ENCODE measurements around the gene MBD5.

Gene MBD5

DNA sequence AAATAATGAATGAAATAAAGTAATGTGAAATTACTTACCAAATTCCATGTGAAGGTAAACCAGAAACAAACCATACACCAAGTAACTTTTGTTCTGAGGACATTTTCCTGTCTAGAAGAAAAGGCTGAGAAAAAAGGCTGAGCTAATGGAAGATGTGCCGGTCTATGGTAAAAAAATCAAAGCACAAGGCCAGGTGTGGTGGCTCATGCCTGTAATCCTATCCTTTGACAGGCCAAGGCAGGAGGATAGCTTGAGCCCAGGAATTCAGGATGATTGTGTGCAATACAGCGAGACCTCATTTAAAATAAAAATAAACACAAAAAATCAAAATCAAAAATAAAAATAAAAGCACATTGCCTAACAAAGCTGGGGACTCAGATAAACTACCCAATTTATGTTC lies 7.0 kb upstream of the MBD5 start:
- no peak for DNase-seq (ENCODE audit: low read depth)
- no peak overlapping the region for H3K4me3 ChIP-seq (ENCODE audit: low read depth, low read length)
- TF ChIP-seq, protein P1, sequence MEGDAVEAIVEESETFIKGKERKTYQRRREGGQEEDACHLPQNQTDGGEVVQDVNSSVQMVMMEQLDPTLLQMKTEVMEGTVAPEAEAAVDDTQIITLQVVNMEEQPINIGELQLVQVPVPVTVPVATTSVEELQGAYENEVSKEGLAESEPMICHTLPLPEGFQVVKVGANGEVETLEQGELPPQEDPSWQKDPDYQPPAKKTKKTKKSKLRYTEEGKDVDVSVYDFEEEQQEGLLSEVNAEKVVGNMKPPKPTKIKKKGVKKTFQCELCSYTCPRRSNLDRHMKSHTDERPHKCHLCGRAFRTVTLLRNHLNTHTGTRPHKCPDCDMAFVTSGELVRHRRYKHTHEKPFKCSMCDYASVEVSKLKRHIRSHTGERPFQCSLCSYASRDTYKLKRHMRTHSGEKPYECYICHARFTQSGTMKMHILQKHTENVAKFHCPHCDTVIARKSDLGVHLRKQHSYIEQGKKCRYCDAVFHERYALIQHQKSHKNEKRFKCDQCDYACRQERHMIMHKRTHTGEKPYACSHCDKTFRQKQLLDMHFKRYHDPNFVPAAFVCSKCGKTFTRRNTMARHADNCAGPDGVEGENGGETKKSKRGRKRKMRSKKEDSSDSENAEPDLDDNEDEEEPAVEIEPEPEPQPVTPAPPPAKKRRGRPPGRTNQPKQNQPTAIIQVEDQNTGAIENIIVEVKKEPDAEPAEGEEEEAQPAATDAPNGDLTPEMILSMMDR (IDR thresholded peaks at IDR 0.05; ENCODE audit: low read depth, low read length, missing control alignments) = no peak
- in situ Hi-C loops (cut with HindIII; ENCODE audit: low sequenced_read_pairs) = no loop called here

- DNase-seq (ENCODE audit: low read depth) = no peak
- H3K4me3 ChIP-seq (ENCODE audit: low read depth, low read length) = no peak overlapping the region
- in situ Hi-C loops (cut with HindIII; ENCODE audit: low sequenced_read_pairs) = no loop called here
- TF ChIP-seq, protein P1 (IDR thresholded peaks at IDR 0.05; ENCODE audit: low read depth, low read length, missing control alignments) = no peak
Measured at GRCh38 chr2:148014616-148015015, 6.3 kb upstream of the MBD5 start.

DNA sequence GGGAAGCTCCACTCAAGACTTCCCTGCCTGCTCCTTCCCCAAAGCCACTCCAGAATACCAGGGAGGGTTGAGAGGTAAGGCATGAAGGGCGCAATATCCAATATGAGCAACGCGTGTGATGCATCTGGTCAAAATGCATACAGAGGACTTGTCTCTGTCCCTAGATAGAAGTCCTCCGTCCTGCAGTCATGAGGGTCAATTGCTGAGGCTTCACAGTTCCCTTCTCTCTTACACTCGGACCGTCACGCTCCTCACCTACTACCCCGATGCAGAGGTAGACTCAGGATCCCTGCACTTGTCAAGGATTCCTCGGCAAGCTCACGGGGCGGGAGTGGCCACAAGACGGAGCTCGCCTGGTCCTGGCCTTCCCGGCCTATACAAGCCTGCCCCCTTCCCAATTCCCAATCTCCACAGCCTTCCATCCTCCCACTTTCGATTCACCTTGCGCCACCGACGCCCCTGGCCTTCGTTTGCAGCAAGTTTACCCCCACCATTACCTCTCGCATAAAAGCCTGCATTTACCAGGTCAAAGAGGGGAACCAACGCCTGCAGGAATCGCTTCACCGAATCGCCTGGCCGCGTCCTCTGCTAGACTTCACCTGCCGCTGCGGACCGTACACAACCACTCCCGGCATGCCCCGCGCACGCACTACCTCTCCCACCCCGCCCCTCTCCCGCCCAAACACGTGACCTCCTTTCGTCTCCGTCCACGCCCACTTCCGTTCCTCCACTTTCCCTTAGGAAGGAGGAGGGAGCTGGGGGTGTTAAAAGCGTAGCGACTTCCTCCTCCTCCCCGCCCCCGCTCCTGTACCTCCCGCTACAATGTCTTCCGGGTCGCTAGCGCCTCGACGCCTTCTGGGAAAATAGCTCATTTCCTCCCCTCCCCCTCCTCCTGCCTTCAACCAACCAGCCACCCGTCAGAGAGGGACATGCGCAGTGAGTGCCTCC lies 506 bp upstream of the MBD5 start, which contains the start of gene ORC4:
ORC4 (minus strand) TSS at position 627 of the 948 bp plus-strand sequence. CDS start 44,779 bp downstream, outside the sequence.
- in situ Hi-C loops (cut with HindIII; ENCODE audit: low sequenced_read_pairs) = no loop called here
- peak within 1 kb of the TSS; percentile 92 for H3K4me3 ChIP-seq (ENCODE audit: low read depth, low read length)
- TF ChIP-seq, protein P1 (IDR thresholded peaks at IDR 0.05; ENCODE audit: low read depth, low read length, missing control alignments) = peak; percentile 66
- DNase-seq (ENCODE audit: low read depth) = peak; percentile 99

GRCh38 chr2:148021886-148022285 lies 995 bp downstream of the MBD5 start:
- no peak for DNase-seq (ENCODE audit: low read depth)
- in situ Hi-C loops (cut with HindIII; ENCODE audit: low sequenced_read_pairs) = no loop called here
- H3K4me3 ChIP-seq (ENCODE audit: low read depth, low read length) = peak overlapping the region; percentile 92
- TF ChIP-seq, protein P1 (IDR thresholded peaks at IDR 0.05; ENCODE audit: low read depth, low read length, missing control alignments) = no peak

GRCh38 chr2:148022351-148022750 lies 1.5 kb downstream of the MBD5 start:
- H3K4me3 ChIP-seq (ENCODE audit: low read depth, low read length) = peak overlapping the region; percentile 92
- DNase-seq (ENCODE audit: low read depth) = no peak
- in situ Hi-C loops (cut with HindIII; ENCODE audit: low sequenced_read_pairs) = no loop called here
- TF ChIP-seq, protein P1 (IDR thresholded peaks at IDR 0.05; ENCODE audit: low read depth, low read length, missing control alignments) = no peak

- in situ Hi-C loops (cut with HindIII; ENCODE audit: low sequenced_read_pairs) = no loop called here
- no peak for DNase-seq (ENCODE audit: low read depth)
- H3K4me3 ChIP-seq (ENCODE audit: low read depth, low read length) = peak overlapping the region; percentile 17
- TF ChIP-seq, protein P1 (IDR thresholded peaks at IDR 0.05; ENCODE audit: low read depth, low read length, missing control alignments) = no peak
Measured at GRCh38 chr2:148022882-148023281, 2.0 kb downstream of the MBD5 start.
